Stimulated activated CD8-positive, alpha-beta memory T cell treated with anti-CD3 and anti-CD28 coated beads, Interleukin-7, amount 100 ng/mL, for 48 hours (primary cell): ENCODE data around the gene GNAT3.

Source experiments
- DNase-seq, 2 donors: peaks; one replicate each; pipeline ENCODE4 v3.0.0-alpha.2; 2020; ENCODE audit warnings: low read depth in 1 of 2; ENCODE audit errors: extremely low read depth in 1 of 2

GNAT3 gene

GRCh38 chr7:80467069-80467468 is 44.8 kb downstream of the GNAT3 start:
- DNase-seq: no peak

GRCh38 chr7:80466636-80467035 is 45.2 kb downstream of the GNAT3 start:
- no peak for DNase-seq

GRCh38 chr7:80464211-80464610 is 47.7 kb downstream of the GNAT3 start:
- DNase-seq: no peak

GRCh38 chr7:80463272-80463920 is 48.5 kb downstream of the GNAT3 start:
- DNase-seq: no peak

- no peak for DNase-seq
Observed at GRCh38 chr7:80460857-80461256, 51.0 kb downstream of the GNAT3 start.

- no peak for DNase-seq
Observed at GRCh38 chr7:80459776-80460510, 51.9 kb downstream of the GNAT3 start.

GRCh38 chr7:80458822-80459725 is 52.8 kb downstream of the GNAT3 start:
- DNase-seq: no peak

- DNase-seq: no peak
Observed at GRCh38 chr7:80453699-80454340, 58.0 kb downstream of the GNAT3 start.

- DNase-seq: no peak
Observed at GRCh38 chr7:80450621-80451308, 61.1 kb downstream of the GNAT3 start.

- no peak for DNase-seq
Observed at GRCh38 chr7:80449836-80450235, 62.0 kb downstream of the GNAT3 start.

GRCh38 chr7:80445351-80445750 is 66.5 kb downstream of the GNAT3 start:
- no peak for DNase-seq

GRCh38 chr7:80444811-80445210 is 67.1 kb downstream of the GNAT3 start:
- DNase-seq: no peak

- no peak for DNase-seq
Observed at GRCh38 chr7:80443325-80443724, 68.5 kb downstream of the GNAT3 start.

- no peak for DNase-seq
Observed at GRCh38 chr7:80440883-80441282, 71.0 kb downstream of the GNAT3 start.

- DNase-seq: no peak
Observed at GRCh38 chr7:80439894-80440821, 71.7 kb downstream of the GNAT3 start.

GRCh38 chr7:80435521-80435920 is 76.3 kb downstream of the GNAT3 start:
- no peak for DNase-seq

- DNase-seq: no peak
Observed at GRCh38 chr7:80434047-80434446, 77.8 kb downstream of the GNAT3 start.

- DNase-seq: no peak
Observed at GRCh38 chr7:80432166-80432565, 79.7 kb downstream of the GNAT3 start.

GRCh38 chr7:80429181-80429580 is 82.7 kb downstream of the GNAT3 start:
- no peak for DNase-seq
